GM23338 (cell line): ENCODE results near the gene PRKAG1.

ENCODE experiments used
- EZH2 ChIP-seq: fragments of 200-600 bp; sonication (generic); IDR thresholded peaks from one replicate; pipeline ENCODE4 v1.8.0; 2017; ENCODE audit warnings: antibody characterized with exemption, mild to moderate bottlenecking, low read depth; ENCODE audit not compliant: unreplicated experiment
- ZNF331 ChIP-seq: fragments of 250-450 bp; sonication (Bioruptor Pico); IDR thresholded peaks from 2 replicates; pipeline ENCODE4 v1.5.0; 2020; ENCODE audit warnings: low read depth, mild to moderate bottlenecking, moderate library complexity
- TF ChIP-seq, protein P1 (sequence below), 2 experiments: fragments of 200-600 bp in 1 of 2; sonication (generic) in 1 of 2; conservative IDR thresholded peaks; 2 replicates each; pipeline versions ENCODE4 v1.5.1 to v1.6.1; 2016 to 2017; ENCODE audit warnings: antibody characterized with exemption in 2 of 2, low read depth in 2 of 2, mild to moderate bottlenecking in 2 of 2, moderate library complexity in 1 of 2

DNA sequence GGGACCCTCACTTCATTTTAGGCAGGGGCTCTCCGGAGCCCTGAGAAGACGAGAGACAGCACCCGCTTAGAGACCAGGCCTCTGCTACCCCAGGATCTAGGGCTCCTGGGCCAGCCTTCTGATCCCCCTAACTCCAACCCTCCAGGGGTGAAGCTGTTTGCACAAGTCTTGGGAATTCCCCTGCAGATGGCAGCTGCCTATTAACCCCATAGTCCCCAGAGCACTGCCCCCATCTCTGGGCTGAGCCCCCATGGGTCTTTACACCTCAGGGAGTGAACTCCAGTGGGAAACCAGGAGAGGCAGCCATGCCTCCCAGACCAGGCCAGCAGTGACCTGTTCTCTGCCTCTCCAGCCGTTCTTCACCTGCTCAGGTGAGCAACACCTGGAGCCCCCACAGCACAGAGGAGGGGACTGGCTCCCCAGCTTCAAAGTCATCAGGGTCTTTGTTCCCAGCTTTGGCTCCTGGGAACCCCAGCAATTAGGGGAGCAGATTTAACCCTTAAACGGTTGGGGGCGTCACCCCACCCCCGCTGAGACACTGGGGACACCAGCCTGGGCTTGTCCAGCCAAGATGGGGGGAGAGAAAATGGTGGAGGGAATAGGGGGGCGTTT, 49.3 kb downstream of the PRKAG1 start:
- TF ChIP-seq, protein P1, sequence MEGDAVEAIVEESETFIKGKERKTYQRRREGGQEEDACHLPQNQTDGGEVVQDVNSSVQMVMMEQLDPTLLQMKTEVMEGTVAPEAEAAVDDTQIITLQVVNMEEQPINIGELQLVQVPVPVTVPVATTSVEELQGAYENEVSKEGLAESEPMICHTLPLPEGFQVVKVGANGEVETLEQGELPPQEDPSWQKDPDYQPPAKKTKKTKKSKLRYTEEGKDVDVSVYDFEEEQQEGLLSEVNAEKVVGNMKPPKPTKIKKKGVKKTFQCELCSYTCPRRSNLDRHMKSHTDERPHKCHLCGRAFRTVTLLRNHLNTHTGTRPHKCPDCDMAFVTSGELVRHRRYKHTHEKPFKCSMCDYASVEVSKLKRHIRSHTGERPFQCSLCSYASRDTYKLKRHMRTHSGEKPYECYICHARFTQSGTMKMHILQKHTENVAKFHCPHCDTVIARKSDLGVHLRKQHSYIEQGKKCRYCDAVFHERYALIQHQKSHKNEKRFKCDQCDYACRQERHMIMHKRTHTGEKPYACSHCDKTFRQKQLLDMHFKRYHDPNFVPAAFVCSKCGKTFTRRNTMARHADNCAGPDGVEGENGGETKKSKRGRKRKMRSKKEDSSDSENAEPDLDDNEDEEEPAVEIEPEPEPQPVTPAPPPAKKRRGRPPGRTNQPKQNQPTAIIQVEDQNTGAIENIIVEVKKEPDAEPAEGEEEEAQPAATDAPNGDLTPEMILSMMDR (conservative IDR thresholded peaks at IDR 0.05; ENCODE audit: low read depth in 2 of 2) = no peak
- peak; percentile 55 for TF ChIP-seq EZH2
- TF ChIP-seq ZNF331 = no peak
